Mesendoderm (in vitro differentiated cells): ENCODE results near the gene MRM2.

Experiments
- DNase-seq: peaks from one replicate; pipeline ENCODE4 v3.0.0; 2013
- H2AK5ac ChIP-seq: 2 replicates; pipeline ENCODE4 v1.6.1; 2013; ENCODE audit warnings: low read length, inconsistent platforms
- H2BK120ac ChIP-seq: 2 replicates; pipeline ENCODE4 v1.6.1; 2013; ENCODE audit warnings: low read depth, mild to moderate bottlenecking, low read length, moderate library complexity, mixed read lengths
- H2BK15ac ChIP-seq: replicated peaks from 2 replicates; pipeline ENCODE4 v1.6.1; 2013; ENCODE audit warnings: low read depth, mild to moderate bottlenecking, moderate library complexity
- H2BK5ac ChIP-seq: 2 replicates; pipeline ENCODE4 v1.6.1; 2013; ENCODE audit warnings: low read length, inconsistent platforms
- H3K18ac ChIP-seq: 2 replicates; pipeline ENCODE4 v1.6.1; 2013; ENCODE audit warnings: mild to moderate bottlenecking, low read length, mixed read lengths
- H3K23ac ChIP-seq: one replicate; pipeline ENCODE4 v1.6.1; 2013; ENCODE audit warnings: low read length
- H3K27ac ChIP-seq: 2 replicates; pipeline ENCODE4 v1.5.1; 2013; ENCODE audit warnings: low read depth, mild to moderate bottlenecking, inconsistent platforms, low read length, moderate library complexity
- H3K27me3 ChIP-seq: 2 replicates; pipeline ENCODE4 v1.6.1; 2013; ENCODE audit warnings: low read length, control low read depth, mild to moderate bottlenecking, inconsistent platforms; ENCODE audit not compliant: insufficient read depth, poor library complexity
- H3K36me3 ChIP-seq: 2 replicates; pipeline ENCODE4 v1.6.1; 2013; ENCODE audit warnings: low read length, inconsistent platforms; ENCODE audit not compliant: control insufficient read depth, insufficient read depth
- H3K4ac ChIP-seq: one replicate; pipeline ENCODE4 v1.6.1; 2013; ENCODE audit warnings: low read depth, mild to moderate bottlenecking, low read length, moderate library complexity
- H3K4me1 ChIP-seq: 2 replicates; pipeline ENCODE4 v1.6.1; 2013; ENCODE audit warnings: low read depth, low read length, inconsistent platforms; ENCODE audit not compliant: control insufficient read depth
- H3K4me2 ChIP-seq: 2 replicates; pipeline ENCODE4 v1.6.1; 2013; ENCODE audit warnings: low read length
- H3K4me3 ChIP-seq: 2 replicates; pipeline ENCODE4 v1.5.1; 2013; ENCODE audit warnings: mild to moderate bottlenecking, low read length
- H3K56ac ChIP-seq: one replicate; pipeline ENCODE4 v1.6.1; 2013; ENCODE audit warnings: low read length
- H3K79me1 ChIP-seq: 2 replicates; pipeline ENCODE4 v1.6.1; 2013; ENCODE audit warnings: low read length, inconsistent platforms
- H3K79me2 ChIP-seq: 2 replicates; pipeline ENCODE4 v1.6.1; 2013; ENCODE audit warnings: mild to moderate bottlenecking, low read length; ENCODE audit not compliant: control insufficient read depth, insufficient read depth
- H3K9ac ChIP-seq: 2 replicates; pipeline ENCODE4 v1.6.1; 2013; ENCODE audit warnings: low read length, inconsistent platforms
- H4K5ac ChIP-seq: one replicate; pipeline ENCODE4 v1.6.1; 2013; ENCODE audit warnings: low read length
- H4K8ac ChIP-seq: one replicate; pipeline ENCODE4 v1.6.1; 2013; ENCODE audit warnings: low read depth, mild to moderate bottlenecking, control low read depth, low read length, moderate library complexity
- WGBS: extraction: QIAGEN DNeasy Blood & Tissue Kit; methylation state at CpG from one replicate; pipeline ENCODE4 v1.1.7; 2013; ENCODE audit warnings: low lambda C conversion rate, missing lambda C conversion rate; ENCODE audit not compliant: insufficient coverage; ENCODE audit errors: extremely low coverage; 5-methylcytosine and 5-hydroxymethylcytosine counted together

Gene MRM2

DNA sequence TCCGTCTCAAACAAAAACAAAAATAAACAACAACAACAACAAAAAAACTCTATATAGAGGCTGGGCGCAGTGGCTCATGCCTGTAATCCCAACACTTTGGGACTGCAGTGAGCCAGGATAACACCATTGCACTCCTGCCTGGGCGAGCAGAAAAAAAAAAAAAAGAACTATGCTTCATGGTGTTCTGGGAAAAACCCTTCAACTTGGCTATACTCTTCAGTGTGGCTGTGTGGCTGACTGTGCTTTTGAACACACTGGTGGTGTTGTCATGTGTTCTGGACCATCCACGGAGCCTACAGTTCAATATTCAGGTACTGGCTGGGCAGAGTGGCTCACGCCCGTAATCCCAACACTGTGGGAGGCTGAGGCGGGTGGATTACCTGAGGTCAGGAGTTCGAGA lies 45.7 kb upstream of the MRM2 start:
- Histone ChIP-seq H3K27ac (no peak overlapping the region), H3K23ac (no peak overlapping the region), H3K18ac (no peak overlapping the region), H3K4me1 (no peaks in the 10 kb centered on the region), H2BK5ac (no peak overlapping the region), H4K5ac (no peak overlapping the region), H2AK5ac (no peak overlapping the region), H3K79me2 (no peaks in the 10 kb centered on the region), H2BK15ac (no peak overlapping the region), H4K8ac (no peak overlapping the region), H3K36me3 (no peaks in the 10 kb centered on the region), H2BK120ac (no peak overlapping the region), H3K79me1 (no peaks in the 10 kb centered on the region), H3K9ac (no peak overlapping the region), H3K4ac (no peak overlapping the region), H3K56ac (no peak overlapping the region), H3K27me3 (no peaks in the 10 kb centered on the region), H3K4me3 (no peak overlapping the region), H3K4me2 (no peak overlapping the region)
- no peak for DNase-seq
- no CpG with 5 or more reads among the region's 8 CpGs for WGBS

DNA sequence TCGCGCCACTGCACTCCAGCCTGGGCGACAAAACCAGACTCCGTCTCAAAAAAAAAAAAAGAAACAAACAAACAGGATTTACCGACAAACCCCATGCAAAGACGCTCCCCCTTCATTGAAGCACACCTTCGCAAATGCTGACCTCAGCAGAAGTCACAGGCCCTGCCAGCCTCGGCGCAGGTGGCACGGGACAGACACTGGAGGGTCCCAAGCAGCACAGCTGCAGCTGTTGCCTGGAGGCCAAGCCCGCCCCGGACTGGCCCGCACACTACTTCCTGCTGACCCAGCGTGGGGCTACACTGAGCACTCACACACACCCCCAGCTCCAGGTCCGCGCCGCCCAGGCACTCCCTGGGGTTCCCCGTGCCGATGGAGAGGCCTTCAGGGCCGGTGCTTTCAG lies 41.1 kb upstream of the MRM2 start:
- Histone ChIP-seq H3K4me2 (no peak overlapping the region), H3K56ac (no peak overlapping the region), H4K8ac (no peak overlapping the region), H3K23ac (no peak overlapping the region), H3K4ac (no peak overlapping the region), H3K79me2 (no peaks in the 10 kb centered on the region), H3K36me3 (no peaks in the 10 kb centered on the region), H2BK5ac (no peak overlapping the region), H2BK15ac (no peak overlapping the region), H2BK120ac (no peak overlapping the region), H3K9ac (no peak overlapping the region), H3K27ac (no peak overlapping the region), H4K5ac (no peak overlapping the region), H3K79me1 (peaks cover 3% of the 10 kb centered on the region), H3K4me1 (peaks cover 4% of the 10 kb centered on the region), H3K18ac (no peak overlapping the region), H2AK5ac (no peak overlapping the region), H3K4me3 (no peak overlapping the region), H3K27me3 (no peaks in the 10 kb centered on the region)
- no CpG with 5 or more reads among the region's 20 CpGs for WGBS
- DNase-seq: no peak

DNA sequence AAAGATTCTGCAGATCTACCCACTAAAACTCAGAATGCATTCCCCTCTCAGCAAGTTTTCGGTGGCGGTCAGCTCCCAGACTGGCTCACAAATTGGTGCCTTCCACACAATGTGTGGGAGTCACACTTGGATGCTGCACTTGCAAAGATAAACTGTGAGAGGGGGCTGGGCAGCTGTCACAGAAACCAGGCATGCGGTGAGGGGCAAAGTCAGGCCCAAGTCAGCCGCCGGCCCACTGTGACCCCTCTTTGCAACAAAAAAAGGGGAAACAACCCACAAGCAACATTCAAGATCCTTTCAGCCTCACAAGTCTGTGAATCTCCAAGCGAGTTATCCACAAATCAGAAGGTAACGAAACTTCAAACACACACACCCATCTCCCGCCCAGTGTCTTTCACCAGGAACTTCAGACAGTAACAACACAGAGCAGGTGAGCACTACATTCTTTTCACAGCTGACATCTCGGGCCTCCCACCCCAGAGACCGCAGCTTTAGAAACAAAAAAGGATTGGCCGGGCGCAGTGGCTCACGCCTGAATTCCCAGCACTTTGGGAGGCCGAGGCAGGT lies 40.3 kb upstream of the MRM2 start:
- H3K4me2 ChIP-seq: no peak overlapping the region
- no peak overlapping the region for H4K8ac ChIP-seq
- H3K4ac ChIP-seq: no peak overlapping the region
- H3K18ac ChIP-seq: no peak overlapping the region
- no CpG with 5 or more reads among the region's 14 CpGs for whole genome bisulfite sequencing
- no peak overlapping the region for H2AK5ac ChIP-seq
- DNase-seq: no peak
- H3K79me2 ChIP-seq: no peaks in the 10 kb centered on the region
- no peak overlapping the region for H4K5ac ChIP-seq
- H2BK5ac ChIP-seq: no peak overlapping the region
- H3K9ac ChIP-seq: no peak overlapping the region
- H3K4me3 ChIP-seq: no peak overlapping the region
- H2BK15ac ChIP-seq: no peak overlapping the region
- no peak overlapping the region for H3K27ac ChIP-seq
- no peaks in the 10 kb centered on the region for H3K27me3 ChIP-seq
- H2BK120ac ChIP-seq: no peak overlapping the region
- no peaks in the 10 kb centered on the region for H3K36me3 ChIP-seq
- H3K56ac ChIP-seq: peak overlapping the region; percentile 37
- H3K79me1 ChIP-seq: peaks cover 3% of the 10 kb centered on the region
- H3K4me1 ChIP-seq: peaks cover 4% of the 10 kb centered on the region
- H3K23ac ChIP-seq: no peak overlapping the region

DNA sequence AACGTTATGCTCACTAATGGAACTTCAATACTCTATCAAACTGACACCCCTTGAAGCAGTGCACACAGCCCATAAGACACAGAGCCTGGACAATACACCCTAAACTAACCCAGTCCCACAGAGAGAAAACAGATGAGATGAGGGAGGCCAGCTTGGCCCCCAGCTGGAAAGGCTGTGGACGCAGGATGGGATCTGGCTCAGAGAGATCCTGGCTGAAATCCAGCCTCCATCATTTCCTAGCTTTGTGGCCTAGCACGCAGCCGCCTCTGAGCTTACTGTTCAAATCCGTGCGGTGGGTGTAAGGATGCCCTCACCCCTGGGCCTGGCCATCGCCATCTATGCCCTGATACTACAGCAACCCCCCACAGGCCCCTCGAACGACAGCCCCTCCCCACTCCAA lies 39.5 kb upstream of the MRM2 start:
- no peak overlapping the region for H2BK5ac ChIP-seq
- H3K4me3 ChIP-seq: no peak overlapping the region
- no peaks in the 10 kb centered on the region for H3K36me3 ChIP-seq
- H3K79me2 ChIP-seq: no peaks in the 10 kb centered on the region
- no peak overlapping the region for H3K9ac ChIP-seq
- H3K4ac ChIP-seq: no peak overlapping the region
- peak overlapping the region; percentile 42 for H3K56ac ChIP-seq
- peaks cover 3% of the 10 kb centered on the region for H3K79me1 ChIP-seq
- H3K4me2 ChIP-seq: no peak overlapping the region
- no peak overlapping the region for H4K5ac ChIP-seq
- no peak overlapping the region for H3K27ac ChIP-seq
- H2BK15ac ChIP-seq: no peak overlapping the region
- H3K23ac ChIP-seq: no peak overlapping the region
- no peaks in the 10 kb centered on the region for H3K27me3 ChIP-seq
- no peak for DNase-seq
- no peak overlapping the region for H2BK120ac ChIP-seq
- H3K18ac ChIP-seq: no peak overlapping the region
- H2AK5ac ChIP-seq: no peak overlapping the region
- peaks cover 4% of the 10 kb centered on the region for H3K4me1 ChIP-seq
- no peak overlapping the region for H4K8ac ChIP-seq
- WGBS: no CpG with 5 or more reads among the region's 9 CpGs

DNA sequence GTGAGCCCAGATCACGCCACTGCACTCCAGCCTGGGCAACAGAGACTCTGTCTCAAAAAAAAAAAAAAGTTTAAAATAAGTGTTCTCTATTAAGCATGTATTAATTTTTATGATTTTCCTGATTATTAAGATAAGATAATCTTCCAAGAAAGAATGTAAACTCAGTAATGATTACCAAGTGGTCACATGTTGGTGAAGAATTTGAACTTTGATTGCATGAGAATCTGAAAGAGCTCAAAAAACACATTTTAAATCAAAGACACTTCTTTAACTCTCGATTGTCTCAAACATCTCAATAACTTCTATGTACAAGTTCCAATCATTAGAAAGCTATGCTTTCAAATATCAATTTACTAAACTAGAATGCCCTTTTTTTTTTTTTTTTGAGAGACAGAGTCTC lies 38.4 kb upstream of the MRM2 start:
- WGBS: no CpG with 5 or more reads among the region's 2 CpGs
- H3K27ac ChIP-seq: no peak overlapping the region
- no peak for DNase-seq
- H2AK5ac ChIP-seq: no peak overlapping the region
- H3K79me2 ChIP-seq: no peaks in the 10 kb centered on the region
- no peak overlapping the region for H3K18ac ChIP-seq
- no peaks in the 10 kb centered on the region for H3K27me3 ChIP-seq
- H3K4me3 ChIP-seq: no peak overlapping the region
- no peaks in the 10 kb centered on the region for H3K36me3 ChIP-seq
- H3K79me1 ChIP-seq: peaks cover 3% of the 10 kb centered on the region
- H3K56ac ChIP-seq: no peak overlapping the region
- H4K8ac ChIP-seq: no peak overlapping the region
- H2BK15ac ChIP-seq: no peak overlapping the region
- no peak overlapping the region for H2BK5ac ChIP-seq
- no peak overlapping the region for H3K23ac ChIP-seq
- no peak overlapping the region for H3K4me2 ChIP-seq
- no peak overlapping the region for H3K4ac ChIP-seq
- peaks cover 4% of the 10 kb centered on the region for H3K4me1 ChIP-seq
- H4K5ac ChIP-seq: no peak overlapping the region
- no peak overlapping the region for H3K9ac ChIP-seq
- no peak overlapping the region for H2BK120ac ChIP-seq

DNA sequence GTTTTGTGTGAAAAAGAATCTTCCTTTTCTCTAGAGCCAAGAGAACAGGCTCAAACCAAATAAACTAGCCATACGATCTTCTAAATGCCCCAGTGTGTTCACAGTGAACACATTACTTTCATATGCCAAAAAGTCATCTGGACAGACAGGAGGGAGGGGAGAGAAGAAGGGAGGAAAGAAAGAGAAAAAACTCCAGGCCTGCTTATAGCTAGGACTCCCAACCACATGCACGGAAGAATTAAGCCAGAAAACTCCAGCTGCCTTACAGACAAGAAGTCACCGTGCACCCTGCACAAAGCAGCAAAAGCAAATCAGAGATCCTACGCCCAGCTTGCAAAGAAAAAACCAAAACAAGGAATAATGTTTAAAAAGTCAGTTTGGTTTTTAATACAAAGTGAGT lies 37.9 kb upstream of the MRM2 start:
- Histone ChIP-seq H3K4me3 (no peak overlapping the region), H3K36me3 (no peaks in the 10 kb centered on the region), H2AK5ac (no peak overlapping the region), H3K4me2 (no peak overlapping the region), H3K9ac (no peak overlapping the region), H3K27ac (no peak overlapping the region), H3K79me2 (no peaks in the 10 kb centered on the region), H4K5ac (no peak overlapping the region), H2BK120ac (no peak overlapping the region), H3K79me1 (peaks cover 3% of the 10 kb centered on the region), H3K56ac (no peak overlapping the region), H3K23ac (no peak overlapping the region), H2BK15ac (no peak overlapping the region), H4K8ac (no peak overlapping the region), H3K4me1 (peaks cover 4% of the 10 kb centered on the region), H2BK5ac (no peak overlapping the region), H3K18ac (no peak overlapping the region), H3K4ac (no peak overlapping the region), H3K27me3 (no peaks in the 10 kb centered on the region)
- DNase-seq: no peak
- WGBS: no CpG with 5 or more reads among the region's 4 CpGs
